Karpas-422 (cell line): ENCODE results near the gene MNX1. TPM values are rescaled to one million over a fixed set of nuclear protein-coding genes. Genes with fewer than 3 reads are reported as not detected.

Experiments used
- DNase-seq: peaks from one replicate; pipeline ENCODE4 v3.0.0-alpha.2; 2015
- H2AFZ ChIP-seq: fragments of 200-600 bp; sonication (generic); 2 replicates; pipeline ENCODE4 v1.6.1; 2014; ENCODE audit warnings: antibody characterized with exemption, low read length, mixed read lengths
- H3K27ac ChIP-seq: fragments of 200-600 bp; sonication (generic); 2 replicates; pipeline ENCODE4 v1.5.1; 2014; ENCODE audit warnings: mild to moderate bottlenecking, low read length, moderate library complexity
- H3K27me3 ChIP-seq: fragments of 200-600 bp; sonication (generic); 2 replicates; pipeline ENCODE4 v1.6.1; 2014; ENCODE audit warnings: low read length, mixed read lengths
- H3K36me3 ChIP-seq: fragments of 200-600 bp; sonication (generic); 2 replicates; pipeline ENCODE4 v1.6.1; 2014; ENCODE audit warnings: low read length, mixed read lengths; ENCODE audit not compliant: insufficient read depth
- H3K4me1 ChIP-seq: fragments of 200-600 bp; sonication (generic); 2 replicates; pipeline ENCODE4 v1.6.1; 2014; ENCODE audit warnings: mild to moderate bottlenecking, low read length, mixed read lengths
- H3K4me2 ChIP-seq: fragments of 200-600 bp; sonication (generic); 2 replicates; pipeline ENCODE4 v1.6.1; 2014; ENCODE audit warnings: low read length, low read depth, mild to moderate bottlenecking; ENCODE audit not compliant: poor library complexity, severe bottlenecking
- H3K4me3 ChIP-seq: fragments of 200-600 bp; sonication (generic); 2 replicates; pipeline ENCODE4 v1.5.1; 2014; ENCODE audit warnings: mild to moderate bottlenecking, antibody characterized with exemption, low read length, mixed read lengths
- H3K79me2 ChIP-seq: fragments of 200-600 bp; sonication (generic); 2 replicates; pipeline ENCODE4 v1.6.1; 2014; ENCODE audit warnings: mild to moderate bottlenecking, low read length, mixed read lengths
- H3K9ac ChIP-seq: fragments of 200-600 bp; sonication (generic); 2 replicates; pipeline ENCODE4 v1.6.0; 2014; ENCODE audit warnings: low read length
- H3K9me2 ChIP-seq: fragments of 200-600 bp; sonication (generic), shearing (Covaris generic); replicated peaks from 2 replicates; pipeline ENCODE4 v1.6.0; 2014; ENCODE audit warnings: mild to moderate bottlenecking, low read length, moderate library complexity; ENCODE audit not compliant: insufficient read depth
- H3K9me3 ChIP-seq: fragments of 300-700, 200-600 bp; sonication (generic); 2 replicates; pipeline ENCODE4 v1.6.1; 2014; ENCODE audit warnings: low read length, mixed read lengths
- H4K20me1 ChIP-seq: fragments of 200-600 bp; sonication (generic); 2 replicates; pipeline ENCODE4 v1.6.1; 2014; ENCODE audit warnings: mild to moderate bottlenecking, antibody characterized with exemption, low read length, low read depth; ENCODE audit not compliant: insufficient read depth
- total RNA-seq: library from RNA; depleted of rRNA; stranded (reverse); fragments of >200 nt; shearing (Covaris generic); gene quantifications from 2 replicates; pipeline ENCODE4 v1.2.3, GENCODE V29; 2014; ENCODE audit warnings: low replicate concordance

MNX1 gene
- total RNA-seq, 1 experiment from 2014 or later: 0.22 TPM

DNA sequence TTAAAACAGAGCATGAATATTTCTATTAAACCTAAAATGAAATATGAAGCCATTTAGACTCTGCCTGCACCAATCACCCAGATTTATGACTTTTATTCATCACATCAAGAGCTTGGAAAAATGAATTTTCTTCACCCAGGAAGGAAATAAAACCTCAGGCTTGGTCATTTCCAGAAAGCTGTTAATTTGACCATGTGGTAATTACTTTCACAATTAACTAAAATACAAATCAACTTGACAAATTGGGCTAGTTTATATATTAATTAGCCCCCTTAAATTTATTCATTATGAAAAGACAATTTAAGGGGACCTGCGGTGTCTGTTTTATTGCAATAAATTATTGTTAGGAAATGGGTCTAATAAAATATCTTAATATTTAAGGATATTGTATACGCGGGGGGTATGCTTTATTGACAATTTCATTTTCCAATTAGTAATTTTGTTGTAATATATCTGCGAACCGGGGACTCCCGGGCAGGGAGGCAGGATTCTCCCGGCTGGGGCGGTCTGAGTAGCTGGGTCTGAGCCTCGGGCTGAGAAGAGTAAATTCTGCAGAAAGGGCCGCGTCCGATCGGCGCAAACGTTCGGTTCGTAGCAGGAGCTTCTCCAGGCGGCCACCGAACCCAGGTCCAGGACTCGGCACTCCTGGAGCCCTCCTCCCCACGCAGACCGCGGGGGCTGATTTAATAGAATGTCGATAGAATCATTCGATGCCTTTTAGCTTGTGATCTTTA is 9.4 kb upstream of the MNX1 start:
- H3K79me2 ChIP-seq: no peaks in the 10 kb centered on the region
- H3K9ac ChIP-seq: no peak overlapping the region
- no peaks in the 10 kb centered on the region for H3K9me2 ChIP-seq
- no peaks in the 10 kb centered on the region for H4K20me1 ChIP-seq
- H3K27ac ChIP-seq: no peak overlapping the region
- H3K4me1 ChIP-seq: peaks cover 6% of the 10 kb centered on the region
- no peak overlapping the region for H2AFZ ChIP-seq
- H3K4me3 ChIP-seq: no peak overlapping the region
- H3K4me2 ChIP-seq: no peak overlapping the region
- no peaks in the 10 kb centered on the region for H3K27me3 ChIP-seq
- DNase-seq: no peak
- no peaks in the 10 kb centered on the region for H3K36me3 ChIP-seq
- no peaks in the 10 kb centered on the region for H3K9me3 ChIP-seq

- H3K4me3 ChIP-seq: no peak overlapping the region
- H4K20me1 ChIP-seq: no peaks in the 10 kb centered on the region
- H3K36me3 ChIP-seq: no peaks in the 10 kb centered on the region
- H3K9me3 ChIP-seq: no peaks in the 10 kb centered on the region
- H2AFZ ChIP-seq: no peak overlapping the region
- DNase-seq: no peak
- no peaks in the 10 kb centered on the region for H3K27me3 ChIP-seq
- H3K27ac ChIP-seq: no peak overlapping the region
- H3K9ac ChIP-seq: no peak overlapping the region
- peaks cover 6% of the 10 kb centered on the region for H3K4me1 ChIP-seq
- no peak overlapping the region for H3K4me2 ChIP-seq
- no peaks in the 10 kb centered on the region for H3K9me2 ChIP-seq
- H3K79me2 ChIP-seq: no peaks in the 10 kb centered on the region
Measured at GRCh38 chr7:157018997-157019608, 8.6 kb upstream of the MNX1 start.

DNA sequence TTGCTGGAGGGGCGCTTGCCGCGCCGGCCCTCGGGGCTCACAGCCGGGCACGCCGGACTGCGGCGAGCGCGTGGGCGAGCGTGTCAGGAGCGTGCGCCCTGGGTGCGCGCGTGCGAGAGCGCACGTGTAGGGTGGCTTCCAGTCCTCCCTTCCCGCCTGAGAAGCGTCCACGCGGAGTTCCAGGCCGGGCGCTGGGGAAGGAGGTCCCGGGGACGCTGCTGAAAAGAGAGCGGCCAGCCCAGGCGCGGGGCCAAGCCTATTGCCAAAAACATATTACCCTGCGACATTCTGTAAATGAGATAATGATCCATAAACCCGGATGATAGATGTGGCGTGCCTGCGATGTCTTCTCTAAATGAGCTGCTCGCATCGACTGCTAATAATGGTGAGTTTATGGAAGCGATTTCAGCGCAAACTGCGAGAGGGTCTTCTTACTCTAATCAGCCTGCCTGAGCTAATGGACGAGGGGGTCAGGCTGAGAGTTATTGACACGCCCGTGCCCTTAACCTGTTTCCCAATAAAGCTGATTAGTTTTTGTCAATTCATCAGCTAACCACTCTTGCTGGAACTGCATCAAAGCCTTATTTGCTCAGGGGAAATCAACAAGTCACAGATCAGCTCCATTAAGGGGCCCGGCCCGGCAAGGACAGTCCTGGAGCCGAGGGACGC is 8.0 kb upstream of the MNX1 start:
- Histone ChIP-seq H3K79me2 (no peaks in the 10 kb centered on the region), H3K9ac (no peak overlapping the region), H3K9me3 (no peaks in the 10 kb centered on the region), H3K4me2 (no peak overlapping the region), H4K20me1 (no peaks in the 10 kb centered on the region), H2AFZ (no peak overlapping the region), H3K36me3 (no peaks in the 10 kb centered on the region), H3K4me3 (no peak overlapping the region), H3K4me1 (peaks cover 6% of the 10 kb centered on the region), H3K27ac (no peak overlapping the region), H3K9me2 (no peaks in the 10 kb centered on the region), H3K27me3 (no peaks in the 10 kb centered on the region)
- no peak for DNase-seq

DNA sequence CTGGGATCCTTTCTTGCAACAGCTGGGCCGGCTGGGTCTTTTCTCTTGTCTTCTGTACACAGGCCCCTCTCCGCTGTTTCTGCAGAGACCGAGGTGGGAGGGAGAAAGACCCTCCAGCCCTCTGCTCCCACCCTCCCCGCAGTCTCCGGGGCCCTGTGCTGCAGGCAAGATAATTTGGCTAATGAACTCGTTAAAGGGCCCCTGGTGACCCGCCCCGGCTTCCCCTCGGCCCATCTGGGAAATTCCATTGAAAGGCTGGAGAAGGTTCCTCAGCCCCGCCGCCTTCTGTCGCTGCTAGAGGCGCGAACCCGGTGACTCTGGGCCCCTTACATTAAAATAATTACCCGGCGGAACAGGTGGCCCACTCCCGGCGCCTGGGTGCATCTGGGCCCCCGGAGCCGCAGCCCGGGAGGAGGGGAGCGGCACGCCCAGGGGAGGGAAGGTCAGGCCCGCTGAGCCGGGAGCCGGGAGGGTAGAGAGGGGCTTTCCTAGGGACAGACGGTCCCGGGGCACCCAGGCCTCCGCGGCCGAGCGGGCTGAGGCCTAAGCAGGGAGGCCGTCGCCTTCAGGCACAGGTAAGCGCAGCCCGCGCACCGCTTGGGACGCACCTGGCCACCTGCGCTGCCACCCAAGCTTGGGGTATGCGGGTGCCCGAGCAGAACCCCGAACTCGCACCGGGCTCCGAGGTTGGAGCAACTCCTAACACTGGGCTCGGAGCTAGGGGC is 7.3 kb upstream of the MNX1 start:
- Histone ChIP-seq H3K27me3 (no peaks in the 10 kb centered on the region), H3K79me2 (no peaks in the 10 kb centered on the region), H3K4me2 (no peak overlapping the region), H3K27ac (no peak overlapping the region), H3K4me3 (no peak overlapping the region), H3K9me2 (no peaks in the 10 kb centered on the region), H3K36me3 (no peaks in the 10 kb centered on the region), H3K9ac (no peak overlapping the region), H4K20me1 (no peaks in the 10 kb centered on the region), H3K9me3 (no peaks in the 10 kb centered on the region), H3K4me1 (peaks cover 6% of the 10 kb centered on the region), H2AFZ (no peak overlapping the region)
- DNase-seq: no peak

GRCh38 chr7:157017149-157017548 is 6.7 kb upstream of the MNX1 start:
- no peak overlapping the region for H3K4me2 ChIP-seq
- no peak overlapping the region for H3K4me3 ChIP-seq
- H3K4me1 ChIP-seq: peaks cover 6% of the 10 kb centered on the region
- no peaks in the 10 kb centered on the region for H4K20me1 ChIP-seq
- no peaks in the 10 kb centered on the region for H3K9me2 ChIP-seq
- no peaks in the 10 kb centered on the region for H3K36me3 ChIP-seq
- H3K27me3 ChIP-seq: no peaks in the 10 kb centered on the region
- no peak overlapping the region for H3K27ac ChIP-seq
- no peaks in the 10 kb centered on the region for H3K79me2 ChIP-seq
- H3K9ac ChIP-seq: no peak overlapping the region
- no peaks in the 10 kb centered on the region for H3K9me3 ChIP-seq
- H2AFZ ChIP-seq: no peak overlapping the region
- DNase-seq: no peak

GRCh38 chr7:157016352-157017041 is 6.0 kb upstream of the MNX1 start:
- H3K9me2 ChIP-seq: no peaks in the 10 kb centered on the region
- H2AFZ ChIP-seq: no peak overlapping the region
- peaks cover 6% of the 10 kb centered on the region for H3K4me1 ChIP-seq
- no peak overlapping the region for H3K4me3 ChIP-seq
- H3K27ac ChIP-seq: no peak overlapping the region
- no peaks in the 10 kb centered on the region for H3K9me3 ChIP-seq
- H3K27me3 ChIP-seq: no peaks in the 10 kb centered on the region
- no peak overlapping the region for H3K4me2 ChIP-seq
- H3K79me2 ChIP-seq: no peaks in the 10 kb centered on the region
- H3K36me3 ChIP-seq: no peaks in the 10 kb centered on the region
- no peaks in the 10 kb centered on the region for H4K20me1 ChIP-seq
- no peak for DNase-seq
- H3K9ac ChIP-seq: no peak overlapping the region

GRCh38 chr7:157016024-157016351 is 5.5 kb upstream of the MNX1 start:
- Histone ChIP-seq H2AFZ (no peak overlapping the region), H3K79me2 (no peaks in the 10 kb centered on the region), H3K27me3 (no peaks in the 10 kb centered on the region), H3K4me3 (no peak overlapping the region), H3K4me1 (peaks cover 10% of the 10 kb centered on the region), H3K27ac (no peak overlapping the region), H4K20me1 (no peaks in the 10 kb centered on the region), H3K4me2 (no peak overlapping the region), H3K36me3 (no peaks in the 10 kb centered on the region), H3K9me3 (no peaks in the 10 kb centered on the region), H3K9ac (no peak overlapping the region), H3K9me2 (no peaks in the 10 kb centered on the region)
- no peak for DNase-seq
